ENCODE data around the gene RRP8.

- TF ChIP-seq CEBPB (tag; IDR thresholded peaks at IDR 0.05) (no peak), ZNF584 (CRISPR knock-in tag; IDR thresholded peaks at IDR 0.05; ENCODE audit: low read depth) (no peak)
These were observed 18.9 kb downstream of the RRP8 start for GRCh38 chr11:6584528-6584927.

Data from K562 (cell line).